Ovary (tissue), 3 donors: ENCODE measurements around the gene CUZD1.

Experiments
- CTCF ChIP-seq, 3 donors: fragments of 450-650 bp in 2 of 3; fragments of 200-600 bp in 1 of 3; IDR thresholded peaks; one replicate each; pipeline versions ENCODE4 v1.5.1 to v1.8.0; 2016 to 2022; ENCODE audit warnings: antibody characterized with exemption in 3 of 3, mild to moderate bottlenecking in 1 of 3
- EP300 ChIP-seq: sonication (generic); formaldehyde crosslinking; IDR thresholded peaks from one replicate; pipeline ENCODE4 v1.6.1; 2017; ENCODE audit warnings: antibody characterized with exemption
- POLR2A ChIP-seq: fragments of 450-650 bp; IDR thresholded peaks from one replicate; pipeline ENCODE4 v1.6.1; 2017; ENCODE audit warnings: antibody characterized with exemption, mild to moderate bottlenecking, moderate library complexity
- donor health status: DM: no; HTN: no; CAD: no.

DNA sequence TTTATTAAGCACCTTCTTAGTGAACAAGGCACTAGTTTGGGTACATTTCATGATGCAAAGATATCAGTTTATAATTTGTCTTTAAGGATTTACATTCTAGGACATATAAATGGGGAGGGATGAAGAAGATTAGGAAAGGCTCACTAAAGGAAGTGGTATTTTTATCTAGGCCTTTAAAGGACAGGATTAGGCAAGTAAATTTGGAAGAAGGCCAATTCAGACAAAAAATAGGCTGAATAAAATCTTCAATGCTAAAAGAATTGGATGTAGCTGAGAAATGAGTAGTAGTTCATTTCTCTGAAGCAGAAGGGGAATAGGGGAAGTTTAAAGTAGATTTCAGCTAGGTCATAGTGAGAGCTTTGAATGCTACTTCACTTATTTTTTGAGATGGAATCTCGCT, 38.5 kb upstream of the CUZD1 start:
- no peak for TF ChIP-seq POLR2A
- TF ChIP-seq CTCF (IDR thresholded peaks at IDR 0.05), result no peak
- TF ChIP-seq EP300, result no peak
